ENCODE measurements around the gene MTM1.

GRCh38 chrX:150537851-150538250 lies 30.6 kb upstream of the MTM1 start:
- TF ChIP-seq CTCF (IDR thresholded peaks at IDR 0.05) (no peak), EZH2 (IDR thresholded peaks at IDR 0.05) (no peak)
